Nephron progenitor cell (in vitro differentiated cells): ENCODE measurements around the gene PTPRD.

ENCODE experiments used
- DNase-seq: peaks from one replicate; pipeline ENCODE4 v3.0.0; 2021
- H3K27ac Mint-ChIP-seq: 2 replicates; pipeline ENCODE4 v1.8.0; 2021; ENCODE audit warnings: mild to moderate bottlenecking, moderate library complexity, mixed read lengths
- H3K27me3 Mint-ChIP-seq: 2 replicates; pipeline ENCODE4 v1.8.0; 2021; ENCODE audit warnings: mild to moderate bottlenecking, low read depth, mixed read lengths; ENCODE audit not compliant: poor library complexity
- H3K36me3 Mint-ChIP-seq: 2 replicates; pipeline ENCODE4 v1.8.0; 2021; ENCODE audit warnings: low read depth, mixed read lengths
- H3K4me1 Mint-ChIP-seq: 2 replicates; pipeline ENCODE4 v1.8.0; 2021; ENCODE audit warnings: mixed read lengths
- H3K4me3 Mint-ChIP-seq: 2 replicates; pipeline ENCODE4 v1.8.0; 2021; ENCODE audit warnings: mild to moderate bottlenecking, moderate library complexity, mixed read lengths
- H3K9me3 Mint-ChIP-seq: 2 replicates; pipeline ENCODE4 v1.8.0; 2021; ENCODE audit warnings: mild to moderate bottlenecking, moderate library complexity, mixed read lengths
- TF ChIP-seq, protein P1 (sequence below): fragments of 200-600 bp; sonication (generic); IDR thresholded peaks from 2 replicates; pipeline ENCODE4 v1.5.0; 2021; ENCODE audit warnings: antibody characterized with exemption

PTPRD gene

DNA sequence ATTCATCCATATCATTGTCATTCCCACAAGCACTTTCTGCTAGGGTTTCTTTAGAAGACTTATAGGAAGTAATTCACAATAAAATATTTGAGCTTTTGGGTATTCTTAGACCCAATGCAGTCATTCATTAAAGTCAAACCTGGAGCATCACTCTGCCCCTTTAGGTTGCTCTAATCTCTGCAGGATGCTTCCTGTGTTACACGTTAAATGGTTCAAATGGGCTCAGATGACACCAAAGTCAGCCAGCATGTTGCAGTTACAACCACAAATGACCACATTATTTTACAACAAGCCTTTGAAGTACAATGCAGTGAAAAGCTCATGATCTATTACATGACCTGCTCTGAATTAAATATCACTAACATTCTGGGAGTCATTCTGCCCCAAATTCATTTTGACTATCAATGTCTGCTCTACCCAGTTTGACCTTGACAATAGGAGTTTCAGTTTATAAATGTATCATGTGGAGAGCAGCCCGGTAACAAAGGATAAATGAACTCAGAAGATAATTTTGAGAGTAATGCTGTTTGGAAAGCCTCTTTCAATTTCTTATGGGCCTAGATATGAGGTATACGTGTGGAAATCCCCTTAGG lies 2144.7 kb downstream of the PTPRD start:
- TF ChIP-seq, protein P1, sequence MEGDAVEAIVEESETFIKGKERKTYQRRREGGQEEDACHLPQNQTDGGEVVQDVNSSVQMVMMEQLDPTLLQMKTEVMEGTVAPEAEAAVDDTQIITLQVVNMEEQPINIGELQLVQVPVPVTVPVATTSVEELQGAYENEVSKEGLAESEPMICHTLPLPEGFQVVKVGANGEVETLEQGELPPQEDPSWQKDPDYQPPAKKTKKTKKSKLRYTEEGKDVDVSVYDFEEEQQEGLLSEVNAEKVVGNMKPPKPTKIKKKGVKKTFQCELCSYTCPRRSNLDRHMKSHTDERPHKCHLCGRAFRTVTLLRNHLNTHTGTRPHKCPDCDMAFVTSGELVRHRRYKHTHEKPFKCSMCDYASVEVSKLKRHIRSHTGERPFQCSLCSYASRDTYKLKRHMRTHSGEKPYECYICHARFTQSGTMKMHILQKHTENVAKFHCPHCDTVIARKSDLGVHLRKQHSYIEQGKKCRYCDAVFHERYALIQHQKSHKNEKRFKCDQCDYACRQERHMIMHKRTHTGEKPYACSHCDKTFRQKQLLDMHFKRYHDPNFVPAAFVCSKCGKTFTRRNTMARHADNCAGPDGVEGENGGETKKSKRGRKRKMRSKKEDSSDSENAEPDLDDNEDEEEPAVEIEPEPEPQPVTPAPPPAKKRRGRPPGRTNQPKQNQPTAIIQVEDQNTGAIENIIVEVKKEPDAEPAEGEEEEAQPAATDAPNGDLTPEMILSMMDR, result no peak
- Mint-ChIP-seq H3K36me3 (peaks cover 62% of the 10 kb centered on the region), H3K4me1 (peaks cover 6% of the 10 kb centered on the region), H3K27ac (peak overlapping the region; percentile 10), H3K27me3 (no peaks in the 10 kb centered on the region), H3K4me3 (no peak overlapping the region), H3K9me3 (no peaks in the 10 kb centered on the region)
- no peak for DNase-seq

- H3K4me3 Mint-ChIP-seq, result no peak overlapping the region
- no peaks in the 10 kb centered on the region for H3K27me3 Mint-ChIP-seq
- no peak overlapping the region for H3K27ac Mint-ChIP-seq
- peaks cover 62% of the 10 kb centered on the region for H3K36me3 Mint-ChIP-seq
- DNase-seq, result no peak
- H3K4me1 Mint-ChIP-seq, result no peaks in the 10 kb centered on the region
- no peaks in the 10 kb centered on the region for H3K9me3 Mint-ChIP-seq
- TF ChIP-seq, protein P1, result no peak
Observed at GRCh38 chr9:8457816-8458215, 2155.0 kb downstream of the PTPRD start.

- no peak for DNase-seq
- TF ChIP-seq, protein P1, result no peak
- no peaks in the 10 kb centered on the region for H3K9me3 Mint-ChIP-seq
- no peaks in the 10 kb centered on the region for H3K27me3 Mint-ChIP-seq
- no peak overlapping the region for H3K27ac Mint-ChIP-seq
- peaks cover 62% of the 10 kb centered on the region for H3K36me3 Mint-ChIP-seq
- no peaks in the 10 kb centered on the region for H3K4me1 Mint-ChIP-seq
- H3K4me3 Mint-ChIP-seq, result no peak overlapping the region
Observed at GRCh38 chr9:8457055-8457454, 2155.7 kb downstream of the PTPRD start.

GRCh38 chr9:8456344-8456743 lies 2156.5 kb downstream of the PTPRD start:
- Mint-ChIP-seq H3K4me3 (no peak overlapping the region), H3K9me3 (no peaks in the 10 kb centered on the region), H3K4me1 (no peaks in the 10 kb centered on the region), H3K27ac (no peak overlapping the region), H3K27me3 (no peaks in the 10 kb centered on the region), H3K36me3 (peaks cover 61% of the 10 kb centered on the region)
- no peak for DNase-seq
- TF ChIP-seq, protein P1, result no peak

DNA sequence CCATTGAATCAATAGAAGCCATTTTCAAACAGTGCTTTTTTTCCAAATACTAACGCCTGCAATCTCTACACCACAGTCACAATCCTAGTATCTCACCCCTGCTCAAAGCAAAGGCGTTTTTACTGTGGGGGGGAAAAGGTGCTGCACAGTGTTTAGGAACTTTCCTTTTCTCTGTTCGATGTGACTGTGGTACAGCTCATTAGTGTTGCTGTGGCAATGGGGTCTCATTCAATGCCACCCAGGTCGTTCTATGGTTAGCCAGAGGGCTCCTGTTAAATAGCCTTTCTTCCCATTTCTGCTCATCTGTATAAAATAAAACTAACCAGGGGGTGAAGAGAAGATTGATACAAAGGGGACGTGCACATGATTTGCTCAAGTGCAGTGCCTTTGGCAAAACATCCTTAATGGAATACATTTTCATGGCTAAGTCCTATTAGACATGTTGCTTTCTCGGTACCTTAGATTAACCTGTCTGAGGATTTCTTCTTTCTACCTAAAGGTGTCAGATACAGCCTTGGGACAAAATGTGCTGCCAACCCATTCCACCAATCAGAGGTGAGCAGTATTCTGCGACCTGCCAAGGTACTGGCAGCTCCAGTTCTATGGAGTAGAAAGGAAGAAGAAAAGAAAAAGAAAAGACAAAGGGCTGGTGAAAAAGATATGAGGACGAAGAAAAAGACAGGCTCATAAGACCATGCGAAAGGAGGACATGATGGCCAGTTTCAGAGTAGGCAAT lies 2161.8 kb downstream of the PTPRD start:
- Mint-ChIP-seq H3K27me3 (no peaks in the 10 kb centered on the region), H3K4me3 (no peak overlapping the region), H3K9me3 (no peaks in the 10 kb centered on the region), H3K36me3 (peaks cover 71% of the 10 kb centered on the region), H3K27ac (no peak overlapping the region), H3K4me1 (peaks cover 11% of the 10 kb centered on the region)
- TF ChIP-seq, protein P1, result no peak
- no peak for DNase-seq

- H3K27me3 Mint-ChIP-seq, result no peaks in the 10 kb centered on the region
Observed at GRCh38 chr9:8448226-8448625, 2164.6 kb downstream of the PTPRD start.

More at GRCh38 chr9:8448226-8448625, 2164.6 kb downstream of the PTPRD start:
- peaks cover 11% of the 10 kb centered on the region for H3K4me1 Mint-ChIP-seq
- peaks cover 59% of the 10 kb centered on the region for H3K36me3 Mint-ChIP-seq
- TF ChIP-seq, protein P1, result no peak
- DNase-seq, result no peak
- no peaks in the 10 kb centered on the region for H3K9me3 Mint-ChIP-seq
- no peak overlapping the region for H3K27ac Mint-ChIP-seq
- H3K4me3 Mint-ChIP-seq, result no peak overlapping the region
